MG63 (cell line): ENCODE data around the gene C5orf22. TPM values are rescaled to one million over a fixed set of nuclear protein-coding genes. Genes with fewer than 3 reads are reported as not detected.
"Not testable (repeated sequence)": the region's sequence is repeated elsewhere in the genome, so short reads cannot be mapped to it uniquely, and the experiment has no call there.

ENCODE experiments used
- DNase-seq: peaks from one replicate; pipeline ENCODE4 v3.0.0-alpha.2; 2020
- H3K27me3 ChIP-seq: fragments of 250-450 bp; sonication (Bioruptor Pico); 2 replicates; pipeline ENCODE4 v1.5.1; 2020; ENCODE audit warnings: mild to moderate bottlenecking, moderate library complexity
- H3K36me3 ChIP-seq: fragments of 250-450 bp; sonication (Bioruptor Pico); 2 replicates; pipeline ENCODE4 v1.5.1; 2020; ENCODE audit warnings: mild to moderate bottlenecking, moderate library complexity
- H3K4me3 ChIP-seq: fragments of 250-450 bp; sonication (Bioruptor Pico); 2 replicates; pipeline ENCODE4 v1.5.1; 2020; ENCODE audit warnings: mild to moderate bottlenecking, moderate library complexity
- H3K9me3 ChIP-seq: fragments of 250-450 bp; sonication (Bioruptor Pico); 2 replicates; pipeline ENCODE4 v1.5.1; 2020; ENCODE audit warnings: mild to moderate bottlenecking, moderate library complexity
- total RNA-seq: library from RNA; depleted of rRNA; stranded (reverse); fragments of >200 nt; shearing (Covaris generic); gene quantifications from 2 replicates; pipeline ENCODE4 v1.2.3, GENCODE V29; 2014; ENCODE audit warnings: low replicate concordance

C5orf22 gene
- total RNA-seq, 1 experiment from 2014 or later: 3.5 TPM

DNA sequence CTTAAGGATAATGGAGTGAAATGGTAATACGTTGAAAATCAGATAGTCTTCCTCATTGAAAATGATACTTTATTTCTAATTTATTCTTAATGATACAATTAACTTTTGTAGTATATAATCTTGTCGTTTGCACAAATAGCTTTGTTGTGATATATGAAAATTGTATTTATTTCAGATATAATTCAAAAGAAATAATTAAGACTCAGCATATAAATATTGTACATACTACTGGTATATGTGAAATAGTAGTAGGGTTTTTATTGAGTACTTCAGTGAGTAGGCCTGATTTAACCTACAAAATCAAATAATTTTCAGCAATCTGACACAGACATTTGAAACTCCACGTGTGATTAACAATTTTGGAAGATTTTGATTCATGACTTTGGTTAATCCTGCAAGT is 4.8 kb downstream of the C5orf22 start:
- peaks cover 71% of the 10 kb centered on the region for H3K36me3 ChIP-seq
- DNase-seq: no peak
- H3K4me3 ChIP-seq: no peak overlapping the region
- no peaks in the 10 kb centered on the region for H3K27me3 ChIP-seq
- H3K9me3 ChIP-seq: no peaks in the 10 kb centered on the region

DNA sequence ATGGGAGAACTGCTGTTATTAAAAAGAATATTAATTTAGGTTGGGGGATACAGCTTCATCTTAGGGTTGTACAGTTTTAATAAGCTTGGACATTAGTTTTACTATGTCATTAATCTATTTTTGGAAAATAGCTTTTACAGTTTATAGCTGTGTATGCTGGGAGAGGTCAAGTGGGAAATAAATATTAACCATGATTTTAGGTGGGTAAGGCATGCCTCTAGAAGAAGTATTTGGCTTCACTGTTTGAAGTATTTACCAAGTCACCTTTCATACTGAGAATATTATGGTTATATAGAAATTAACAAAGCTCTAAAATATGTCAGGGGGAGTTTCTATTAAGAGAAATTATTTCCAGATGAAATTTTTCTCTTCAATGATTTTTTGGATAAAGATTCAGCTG is 5.2 kb downstream of the C5orf22 start:
- no peak for DNase-seq
- Histone ChIP-seq H3K36me3 (peaks cover 73% of the 10 kb centered on the region), H3K4me3 (no peak overlapping the region), H3K9me3 (no peaks in the 10 kb centered on the region), H3K27me3 (no peaks in the 10 kb centered on the region)

DNA sequence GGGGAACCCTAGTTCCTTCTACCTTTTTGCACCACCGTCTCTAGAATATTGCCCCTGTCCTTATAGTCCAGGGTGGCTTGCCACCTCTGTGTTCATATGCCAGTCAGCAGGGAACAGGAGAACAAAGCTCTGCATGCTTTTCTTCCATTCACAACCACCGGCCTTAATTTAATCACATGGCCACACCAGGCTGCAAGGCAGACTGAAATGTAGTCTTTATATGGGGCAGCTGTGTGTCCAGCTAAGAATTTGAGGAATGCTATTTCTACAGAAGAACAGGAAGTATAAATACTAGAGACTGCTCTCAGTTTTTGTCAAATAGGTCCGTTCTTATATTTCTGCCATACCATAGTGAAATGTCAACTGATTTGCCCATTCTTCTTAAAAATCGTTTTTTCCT is 5.8 kb downstream of the C5orf22 start:
- no peak for DNase-seq
- H3K9me3 ChIP-seq: no peaks in the 10 kb centered on the region
- H3K36me3 ChIP-seq: peaks cover 77% of the 10 kb centered on the region
- H3K27me3 ChIP-seq: no peaks in the 10 kb centered on the region
- H3K4me3 ChIP-seq: no peak overlapping the region

- not testable (repeated sequence) for DNase-seq, H3K27me3 ChIP-seq, H3K9me3 ChIP-seq, H3K4me3 ChIP-seq
- H3K36me3 ChIP-seq: peaks cover 62% of the 10 kb centered on the region
Measured at GRCh38 chr5:31549114-31549513, 17.0 kb downstream of the C5orf22 start.

DNA sequence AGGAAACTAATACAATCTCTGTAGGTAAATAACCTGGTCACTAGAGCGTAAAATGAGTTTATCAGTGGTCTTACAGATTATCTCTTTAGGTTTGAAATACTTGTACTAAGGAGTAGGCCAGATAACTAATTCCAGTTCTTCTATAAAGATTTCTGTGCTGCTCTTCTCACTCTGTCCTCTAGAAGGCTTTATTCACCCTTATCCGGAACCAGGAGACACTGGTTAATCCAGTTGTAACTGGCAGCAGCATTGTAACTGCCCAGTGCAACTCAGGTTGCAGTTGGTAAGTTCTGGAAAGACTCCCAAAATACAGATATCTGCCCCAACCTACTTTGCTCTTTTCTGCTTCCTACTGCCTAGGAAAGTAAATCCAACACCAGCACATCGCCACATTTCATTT is 19.8 kb downstream of the C5orf22 start:
- DNase-seq: no peak
- Histone ChIP-seq H3K9me3 (no peaks in the 10 kb centered on the region), H3K27me3 (no peaks in the 10 kb centered on the region), H3K36me3 (peaks cover 54% of the 10 kb centered on the region), H3K4me3 (no peak overlapping the region)

- H3K4me3 ChIP-seq: no peak overlapping the region
- H3K27me3 ChIP-seq: no peaks in the 10 kb centered on the region
- DNase-seq: no peak
- peaks cover 40% of the 10 kb centered on the region for H3K36me3 ChIP-seq
- H3K9me3 ChIP-seq: no peaks in the 10 kb centered on the region
Measured at GRCh38 chr5:31553863-31554262, 21.8 kb downstream of the C5orf22 start.

DNA sequence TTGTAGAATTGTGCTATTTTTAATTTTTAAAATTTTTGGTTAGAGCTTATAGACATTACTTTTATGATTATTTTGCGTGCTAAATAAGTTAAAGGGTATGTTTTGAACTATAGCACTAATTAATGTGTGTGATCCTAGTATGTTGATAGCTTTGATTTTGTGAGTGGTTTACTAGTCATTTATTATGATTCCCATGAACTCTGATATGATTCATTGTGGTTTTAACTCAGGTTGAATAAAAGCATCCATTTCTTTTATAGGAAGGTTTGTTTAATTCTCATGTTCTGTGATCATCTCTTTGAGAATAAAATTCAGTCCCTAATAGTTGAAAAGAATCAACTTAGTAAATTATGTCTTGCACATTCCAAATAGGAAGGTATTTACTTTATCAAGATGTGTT is 22.5 kb downstream of the C5orf22 start:
- Histone ChIP-seq H3K4me3 (no peak overlapping the region), H3K36me3 (peaks cover 40% of the 10 kb centered on the region), H3K9me3 (no peaks in the 10 kb centered on the region), H3K27me3 (no peaks in the 10 kb centered on the region)
- DNase-seq: no peak

DNA sequence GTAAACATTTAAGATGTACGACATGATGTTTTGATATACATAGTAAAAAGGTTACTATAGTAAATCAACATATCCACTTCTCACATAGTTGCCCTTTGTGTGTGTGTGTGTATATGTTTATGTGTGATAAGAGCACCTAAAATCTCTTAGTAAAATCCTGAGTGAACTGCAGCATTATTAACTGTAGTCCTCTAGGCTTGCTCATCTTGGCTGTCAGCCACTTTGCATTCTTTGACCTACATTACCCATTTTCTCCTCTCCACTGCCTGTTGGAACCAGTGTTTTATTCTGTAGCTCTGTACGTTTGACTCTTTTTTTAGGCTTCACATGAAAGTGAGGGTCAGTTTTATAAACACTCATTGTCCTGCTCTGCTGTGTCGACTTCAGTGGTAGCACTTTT is 24.4 kb downstream of the C5orf22 start:
- H3K27me3 ChIP-seq: no peaks in the 10 kb centered on the region
- H3K9me3 ChIP-seq: no peaks in the 10 kb centered on the region
- no peak overlapping the region for H3K4me3 ChIP-seq
- no peak for DNase-seq
- H3K36me3 ChIP-seq: peaks cover 34% of the 10 kb centered on the region

DNA sequence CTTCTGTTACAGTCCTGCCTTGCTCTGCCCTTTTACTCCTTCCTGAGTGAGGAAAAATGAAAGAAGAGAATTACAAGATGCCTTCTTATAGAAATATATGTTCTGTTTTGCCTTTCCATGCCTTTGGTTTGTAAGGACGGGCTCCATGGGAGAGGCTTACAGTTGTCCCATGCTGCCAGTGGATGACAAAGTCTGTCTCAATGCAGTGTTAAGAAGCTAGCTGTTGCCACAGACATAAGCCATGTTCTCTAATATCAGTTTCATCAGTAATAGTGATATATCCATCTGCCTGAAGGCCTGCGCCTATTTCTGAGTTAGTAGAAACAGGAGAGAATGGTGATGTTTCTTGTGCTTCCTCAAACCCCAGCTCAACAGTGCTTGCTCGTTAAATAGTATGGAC is 27.8 kb downstream of the C5orf22 start:
- DNase-seq: no peak
- no peak overlapping the region for H3K4me3 ChIP-seq
- peaks cover 4% of the 10 kb centered on the region; the same call in 1 of the 2 replicates for H3K36me3 ChIP-seq
- peaks cover 4% of the 10 kb centered on the region for H3K9me3 ChIP-seq
- H3K27me3 ChIP-seq: no peaks in the 10 kb centered on the region

DNA sequence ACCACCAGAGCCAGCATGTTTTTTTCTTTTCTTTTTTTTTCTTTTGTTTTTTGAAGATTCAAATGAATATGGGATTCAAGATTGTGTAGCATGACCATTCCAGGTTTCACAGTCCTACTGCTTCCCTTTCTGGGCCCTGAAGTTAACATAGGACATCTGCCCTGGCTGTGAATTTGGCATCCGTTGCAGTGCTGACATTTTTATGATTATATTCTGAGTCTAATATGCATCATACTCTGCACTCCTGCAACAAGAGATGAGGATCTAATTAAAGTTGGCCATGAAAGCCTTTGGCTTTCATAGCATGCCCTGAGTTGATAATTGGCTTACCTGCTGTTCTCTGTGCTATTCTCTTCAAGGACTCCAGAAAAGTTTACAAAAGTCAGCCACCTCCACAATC is 29.8 kb downstream of the C5orf22 start:
- DNase-seq: peak; percentile 8
- H3K4me3 ChIP-seq: no peak overlapping the region
- H3K9me3 ChIP-seq: peaks cover 7% of the 10 kb centered on the region
- no peaks in the 10 kb centered on the region for H3K27me3 ChIP-seq
- no peaks in the 10 kb centered on the region for H3K36me3 ChIP-seq

DNA sequence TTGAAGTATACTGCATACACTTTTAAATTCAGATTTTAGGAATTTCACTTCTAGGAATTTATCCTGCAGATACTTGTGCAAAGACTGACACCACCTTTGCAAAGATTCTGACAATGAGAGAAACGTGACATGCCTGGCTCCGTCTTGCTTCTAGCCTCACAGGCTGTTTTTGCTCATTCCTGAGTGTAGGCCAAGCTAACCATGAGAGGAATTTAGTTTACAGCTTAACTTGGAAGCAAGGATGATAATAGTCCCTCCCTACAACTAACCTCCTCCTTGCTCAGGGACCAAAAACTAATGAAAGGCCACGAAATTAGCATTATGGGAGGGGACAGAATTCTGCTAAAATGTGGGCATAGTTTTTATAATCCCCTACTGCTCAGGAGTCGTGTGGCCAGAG is 31.1 kb downstream of the C5orf22 start:
- H3K4me3 ChIP-seq: no peak overlapping the region
- no peak for DNase-seq
- H3K9me3 ChIP-seq: peaks cover 7% of the 10 kb centered on the region
- no peaks in the 10 kb centered on the region for H3K36me3 ChIP-seq
- no peaks in the 10 kb centered on the region for H3K27me3 ChIP-seq

- H3K4me3 ChIP-seq, H3K9me3 ChIP-seq, H3K27me3 ChIP-seq, H3K36me3 ChIP-seq, DNase-seq: not testable (repeated sequence)
Measured at GRCh38 chr5:31566362-31566761, 34.3 kb downstream of the C5orf22 start.

GRCh38 chr5:31568302-31568835 is 36.3 kb downstream of the C5orf22 start:
- H3K27me3 ChIP-seq: no peaks in the 10 kb centered on the region
- no peak for DNase-seq
- H3K9me3 ChIP-seq: peaks cover 7% of the 10 kb centered on the region
- no peaks in the 10 kb centered on the region for H3K36me3 ChIP-seq
- H3K4me3 ChIP-seq: no peak overlapping the region

DNA sequence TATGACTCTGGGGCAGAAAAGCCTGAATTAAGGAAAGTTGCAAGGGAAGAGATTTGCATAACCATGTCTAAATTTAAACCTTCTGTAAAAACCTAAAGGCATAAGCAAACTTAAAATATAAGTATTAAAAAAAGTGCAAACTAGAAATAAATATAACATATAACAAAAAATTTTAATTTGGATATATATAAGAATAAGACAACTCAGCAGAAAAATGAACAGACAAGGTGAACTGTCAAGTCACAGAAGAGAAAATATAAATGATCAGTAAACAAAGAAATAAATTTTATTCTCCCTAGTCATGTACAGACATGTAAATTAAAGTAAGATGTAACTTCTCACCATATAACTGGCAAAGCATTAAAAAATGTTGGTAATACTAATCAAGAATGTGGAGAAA is 37.0 kb downstream of the C5orf22 start:
- Histone ChIP-seq H3K9me3 (peaks cover 7% of the 10 kb centered on the region), H3K36me3 (no peaks in the 10 kb centered on the region), H3K27me3 (no peaks in the 10 kb centered on the region), H3K4me3 (no peak overlapping the region)
- DNase-seq: no peak

DNA sequence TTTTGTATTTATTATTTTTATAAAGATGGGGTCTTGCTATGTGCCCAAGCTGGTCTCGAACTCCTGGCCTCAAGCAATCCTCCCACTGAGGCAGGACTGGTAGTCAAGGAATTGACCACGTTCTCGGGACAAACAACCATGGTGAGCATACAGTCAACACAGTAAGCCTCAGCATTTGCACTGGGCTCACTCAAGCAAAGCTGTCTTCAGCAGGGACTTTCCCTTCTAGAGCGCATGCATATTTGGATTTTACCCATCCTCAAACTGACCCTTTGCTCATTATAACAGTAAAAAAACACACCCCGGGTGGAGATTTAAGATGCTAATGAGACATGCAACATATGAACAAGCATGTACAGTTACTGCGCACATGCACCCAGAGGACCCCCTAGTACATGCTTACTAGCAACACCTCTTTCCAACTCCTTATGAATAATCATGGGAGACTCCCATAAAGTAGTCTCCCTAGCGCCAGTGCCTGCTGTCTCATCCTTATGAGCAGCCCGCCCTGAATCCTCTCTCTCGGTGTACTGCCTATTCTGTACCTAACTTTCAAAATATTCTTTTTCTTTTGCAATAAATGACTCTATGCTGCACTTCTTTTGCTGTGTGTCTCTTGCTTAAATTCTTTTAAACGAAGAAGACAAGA is 41.5 kb downstream of the C5orf22 start:
- Histone ChIP-seq H3K4me3 (no peak overlapping the region), H3K9me3 (no peaks in the 10 kb centered on the region), H3K36me3 (no peaks in the 10 kb centered on the region), H3K27me3 (peaks cover 12% of the 10 kb centered on the region)
- DNase-seq: no peak

DNA sequence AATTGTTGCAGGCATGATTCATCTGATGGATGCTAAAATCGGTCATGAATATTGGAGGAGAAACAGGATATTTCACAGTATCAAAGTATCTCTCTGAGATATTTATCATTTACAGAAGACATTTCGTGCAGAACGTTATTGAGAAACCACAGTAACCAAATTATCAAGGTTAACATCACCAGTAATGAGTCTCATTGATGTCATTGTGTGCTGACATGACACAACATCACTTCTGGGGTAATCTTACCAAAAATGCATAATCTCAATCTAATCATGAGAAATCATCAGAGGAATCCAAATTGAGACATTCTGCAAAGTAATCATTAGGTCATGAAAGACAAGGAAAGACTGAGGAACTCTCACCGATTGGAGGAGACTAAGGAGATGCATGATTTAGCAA is 42.7 kb downstream of the C5orf22 start:
- no peaks in the 10 kb centered on the region for H3K9me3 ChIP-seq
- no peak for DNase-seq
- no peak overlapping the region for H3K4me3 ChIP-seq
- peaks cover 14% of the 10 kb centered on the region for H3K27me3 ChIP-seq
- no peaks in the 10 kb centered on the region for H3K36me3 ChIP-seq

DNA sequence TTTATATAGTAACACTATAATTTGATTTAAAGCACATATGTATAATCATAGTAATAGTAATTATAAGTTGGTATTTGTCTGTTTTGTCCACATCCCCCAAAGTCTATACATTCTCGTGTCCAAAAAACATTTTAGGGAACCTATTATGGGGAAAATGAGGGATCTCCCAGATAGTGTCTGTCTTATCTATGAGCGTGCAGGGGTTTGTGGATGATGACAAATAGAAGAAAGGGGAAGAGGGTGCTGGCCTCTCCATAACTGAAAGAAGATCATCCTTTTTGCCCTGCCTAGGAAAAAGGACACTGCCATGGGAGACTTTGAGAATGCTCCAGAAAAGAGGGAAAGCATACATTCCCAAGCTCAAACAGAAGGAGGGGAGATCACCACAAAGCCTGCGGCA is 45.3 kb downstream of the C5orf22 start:
- DNase-seq: no peak
- Histone ChIP-seq H3K4me3 (no peak overlapping the region), H3K36me3 (no peaks in the 10 kb centered on the region), H3K27me3 (peaks cover 20% of the 10 kb centered on the region), H3K9me3 (no peaks in the 10 kb centered on the region)

DNA sequence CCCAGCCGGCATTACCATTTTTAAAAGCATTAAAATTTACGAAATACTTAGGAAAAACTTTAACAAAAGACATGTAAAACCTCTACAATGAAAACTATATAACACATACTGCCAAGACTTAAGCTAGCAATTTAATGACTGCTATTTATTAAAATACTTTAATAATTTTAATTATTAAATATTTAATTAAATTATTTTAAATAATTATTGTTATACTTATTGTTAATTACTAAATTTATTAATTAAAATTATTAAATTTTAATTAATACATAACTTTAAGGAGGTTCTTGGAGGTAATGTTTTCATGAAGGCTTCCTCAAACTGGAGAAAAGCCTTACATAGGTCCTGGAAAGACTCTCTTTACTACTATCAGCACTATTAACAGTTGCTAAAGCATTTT is 47.5 kb downstream of the C5orf22 start:
- no peak overlapping the region for H3K4me3 ChIP-seq
- DNase-seq: no peak
- peaks cover 20% of the 10 kb centered on the region for H3K27me3 ChIP-seq
- no peaks in the 10 kb centered on the region for H3K36me3 ChIP-seq
- no peaks in the 10 kb centered on the region for H3K9me3 ChIP-seq
